K562 (cell line): ENCODE data around the gene EPHB4. TPM values are rescaled to one million over a fixed set of nuclear protein-coding genes. Genes with fewer than 3 reads are reported as not detected.
A peak's percentile ranks its signal among the peaks of the same experiment; 100 is the strongest.

ENCODE experiments used
- CREM ChIP-seq: IDR thresholded peaks from 2 replicates; pipeline ENCODE4 v1.6.1; 2014; ENCODE audit warnings: antibody characterized with exemption, low read depth
- EWSR1 ChIP-seq: fragments of 450-650 bp; IDR thresholded peaks from 2 replicates; pipeline ENCODE4 v1.6.1; 2018; ENCODE audit warnings: borderline replicate concordance, mild to moderate bottlenecking, low read depth, moderate library complexity; ENCODE audit not compliant: partially characterized antibody
- REST ChIP-seq, 2 experiments: fragments of 450-650 bp; formaldehyde crosslinking in 1 of 2; IDR thresholded peaks; 2 replicates each; pipeline versions ENCODE4 v1.4.0 to v1.6.1; 2014 to 2020; ENCODE audit warnings: mild to moderate bottlenecking in 2 of 2, borderline replicate concordance in 1 of 2, low read depth in 1 of 2
- TRIM28 ChIP-seq: fragments of 450-650 bp; IDR thresholded peaks from 2 replicates; pipeline ENCODE4 v1.6.1; 2017
- ZBTB5 ChIP-seq: fragments of 450-650 bp; IDR thresholded peaks from 2 replicates; pipeline ENCODE4 v1.6.1; 2017; ENCODE audit warnings: antibody characterized with exemption
- ZNF121 ChIP-seq: sonication (generic); formaldehyde crosslinking; conservative IDR thresholded peaks from 2 replicates; pipeline ENCODE4 v1.8.0; 2022; ENCODE audit warnings: missing genetic modification reagents
- ZNF318 ChIP-seq, 2 experiments: fragments of 450-650 bp; IDR thresholded peaks; 2 replicates each; pipeline ENCODE4 v1.6.1; 2016; ENCODE audit warnings: mild to moderate bottlenecking in 2 of 2, borderline replicate concordance in 1 of 2, low read depth in 1 of 2, moderate library complexity in 1 of 2
- polyA plus RNA-seq, 8 experiments: library from polyadenylated mRNA; depleted of rRNA in 4 of 8; stranded (reverse) in 5 of 8; unstranded in 3 of 8; fragments of >200 nt; fragmentation: Nextera tagmentation in 2 of 8; fragmentation: Illumina TruSeq in 1 of 8; extraction: Ambion mirVana in 2 of 8; extraction: Trizol in 1 of 8; gene quantifications; 2 replicates each; pipeline versions ENCODE4 v1.2.1 to v1.2.3, GENCODE V29; 2011 to 2014; ENCODE audit warnings: inconsistent platforms in 1 of 8, missing spikeins in 1 of 8
- total RNA-seq, 7 experiments: library from RNA; depleted of rRNA in 6 of 7; stranded (reverse); fragments of >200 nt in 6 of 7; fragmentation: Illumina TruSeq in 2 of 7; extraction: Trizol in 2 of 7; gene quantifications; 2 replicates each; pipeline versions ENCODE4 v1.2.1 to v1.2.3, GENCODE V29; 2011 to 2021; ENCODE audit warnings: low replicate concordance in 1 of 7

The EPHB4 gene
- total and polyA plus RNA-seq, 9 of the 15 experiments (the other 6 are each of a cell fraction or from before 2014, with no cell fraction given): 1.2 to 82.1 (median 37.9) TPM

- TF ChIP-seq REST (IDR thresholded peaks at IDR 0.05; ENCODE audit: borderline replicate concordance): peak; percentile 94
- TF ChIP-seq REST (CRISPR knock-in tag; IDR thresholded peaks at IDR 0.05; ENCODE audit: low read depth): no peak; the same call in 1 of the 2 replicates
- TF ChIP-seq ZNF318 (IDR thresholded peaks at IDR 0.05; ENCODE audit: borderline replicate concordance in 1 of 2, low read depth in 1 of 2): no peak
- peak; percentile 30; the same call in 1 of the 2 replicates for TF ChIP-seq CREM
- no peak for TF ChIP-seq EWSR1
- 0 out of 2 replicates have a peak, but pooled peaks have one; percentile 26 for TF ChIP-seq TRIM28
- 0 out of 2 replicates have a peak, but pooled peaks have one; percentile 26 for TF ChIP-seq ZNF121 (CRISPR knock-in tag)
- TF ChIP-seq ZBTB5: no peak
Measured at GRCh38 chr7:100852048-100852872, 24.9 kb upstream of the EPHB4 start, which contains the start of gene SLC12A9 (continued).
